ENCODE measurements around the gene COL24A1. TPM values are rescaled to one million over a fixed set of nuclear protein-coding genes. Genes with fewer than 3 reads are reported as not detected.

Gene COL24A1
- polyA plus RNA-seq, 1 donor (not counting 4 experiments of a cell fraction or from before 2014, with no cell fraction given) = not detected

- Histone ChIP-seq H3K9ac (ENCODE audit: control insufficient read depth, extremely low read depth, insufficient read depth, low read length) (no peak overlapping the region), H4K20me1 (ENCODE audit: control insufficient read depth, extremely low read depth, insufficient read depth, low read length) (no peaks in the 10 kb centered on the region), H3K4me3 (ENCODE audit: control insufficient read depth in 2 of 3, extremely low read depth in 1 of 3, insufficient read depth in 2 of 3, low read depth in 1 of 3, low read length in 3 of 3) (no peak overlapping the region), H3K9me1 (ENCODE audit: control insufficient read depth, extremely low read depth, insufficient read depth, low read length) (no peaks in the 10 kb centered on the region), H3K36me3 (ENCODE audit: control insufficient read depth in 2 of 2, extremely low read depth in 1 of 2, insufficient read depth in 2 of 2, low read length in 2 of 2) (no peaks in the 10 kb centered on the region), H3K27ac (ENCODE audit: control insufficient read depth, insufficient read depth, low read length) (no peak overlapping the region), H3K4me2 (ENCODE audit: control insufficient read depth, extremely low read depth, insufficient read depth, low read depth, low read length) (no peak overlapping the region), H3K79me2 (ENCODE audit: control insufficient read depth, insufficient read depth, low read length) (no peaks in the 10 kb centered on the region), H3K9me3 (ENCODE audit: control insufficient read depth, low read depth, low read length) (no peaks in the 10 kb centered on the region), H3K4me1 (ENCODE audit: control insufficient read depth, extremely low read depth, insufficient read depth, low read length) (no peaks in the 10 kb centered on the region), H2AFZ (ENCODE audit: control insufficient read depth, low read length) (no peak overlapping the region), H3K27me3 (ENCODE audit: control insufficient read depth, extremely low read depth, insufficient read depth, low read length) (peaks cover 9% of the 10 kb centered on the region)
- FAIRE-seq (no peak), DNase-seq (ENCODE audit: low read depth, low spot score) (no peak)
- dilution Hi-C loops (cut with MboI; ENCODE audit: extremely low pct_ligation_motif_present, low sequenced_read_pairs) = no loop called here
- TF ChIP-seq CTCF (optimal IDR thresholded peaks at IDR 0.05 in 1 of 3, IDR thresholded peaks at IDR 0.05 in 1 of 3, conservative IDR thresholded peaks at IDR 0.05 in 1 of 3; ENCODE audit: extremely low read depth in 1 of 3, insufficient read depth in 2 of 3, low read length in 3 of 3) (no peak), EZH2 (IDR thresholded peaks at IDR 0.05; ENCODE audit: low read length) (no peak)
Measured at GRCh38 chr1:85857991-85858390, 298.6 kb downstream of the COL24A1 start.

- Histone ChIP-seq H3K4me2 (ENCODE audit: control insufficient read depth, extremely low read depth, insufficient read depth, low read depth, low read length) (peak overlapping the region; percentile 82), H4K20me1 (ENCODE audit: control insufficient read depth, extremely low read depth, insufficient read depth, low read length) (no peaks in the 10 kb centered on the region), H3K4me3 (ENCODE audit: control insufficient read depth in 2 of 3, extremely low read depth in 1 of 3, insufficient read depth in 2 of 3, low read depth in 1 of 3, low read length in 3 of 3) (no peak overlapping the region), H3K36me3 (ENCODE audit: control insufficient read depth in 2 of 2, extremely low read depth in 1 of 2, insufficient read depth in 2 of 2, low read length in 2 of 2) (no peaks in the 10 kb centered on the region), H3K79me2 (ENCODE audit: control insufficient read depth, insufficient read depth, low read length) (no peaks in the 10 kb centered on the region), H3K4me1 (ENCODE audit: control insufficient read depth, extremely low read depth, insufficient read depth, low read length) (peaks cover 14% of the 10 kb centered on the region), H3K27me3 (ENCODE audit: control insufficient read depth, extremely low read depth, insufficient read depth, low read length) (no peaks in the 10 kb centered on the region), H3K9ac (ENCODE audit: control insufficient read depth, extremely low read depth, insufficient read depth, low read length) (no peak overlapping the region), H3K9me3 (ENCODE audit: control insufficient read depth, low read depth, low read length) (no peaks in the 10 kb centered on the region), H2AFZ (ENCODE audit: control insufficient read depth, low read length) (peak overlapping the region; percentile 46), H3K27ac (ENCODE audit: control insufficient read depth, insufficient read depth, low read length) (peak overlapping the region; percentile 24), H3K9me1 (ENCODE audit: control insufficient read depth, extremely low read depth, insufficient read depth, low read length) (no peaks in the 10 kb centered on the region)
- TF ChIP-seq EZH2 (IDR thresholded peaks at IDR 0.05; ENCODE audit: low read length) = no peak
- TF ChIP-seq CTCF (optimal IDR thresholded peaks at IDR 0.05 in 1 of 3, IDR thresholded peaks at IDR 0.05 in 1 of 3, conservative IDR thresholded peaks at IDR 0.05 in 1 of 3; ENCODE audit: extremely low read depth in 1 of 3, insufficient read depth in 2 of 3, low read length in 3 of 3) = peak in 1 of 3 experiments; percentile 8
- peak; percentile 21 for DNase-seq (ENCODE audit: low read depth, low spot score)
- FAIRE-seq = peak; percentile 75
- dilution Hi-C loops (cut with MboI; ENCODE audit: extremely low pct_ligation_motif_present, low sequenced_read_pairs) = no loop called here
Measured at GRCh38 chr1:85850238-85850637, 306.3 kb downstream of the COL24A1 start.

All from keratinocyte (primary cell).